WTC11 (cell line): ENCODE measurements around the gene FMO5. TPM values are rescaled to one million over a fixed set of nuclear protein-coding genes. Genes with fewer than 3 reads are reported as not detected.

Experiments used
- ATAC-seq: fragments of 200-7000 bp; cut with Tn5 transposase; 2 replicates; pipeline ENCODE4 v1.10.0; 2021; ENCODE audit warnings: mild to moderate bottlenecking, moderate library complexity
- CTCF ChIA-PET: fragments of 300-600 bp; sonication (Branson Sonifier 250); formaldehyde crosslinking; loops from one replicate; lab custom pipeline; 2021; ENCODE audit warnings: antibody characterized with exemption; lab: Charles Lee
- POLR2A ChIA-PET: fragments of 350-600 bp; sonication (Branson Sonifier 250); formaldehyde crosslinking; loops from one replicate; lab custom pipeline; 2021; ENCODE audit warnings: antibody characterized with exemption; lab: Charles Lee
- DNase-seq: peaks from one replicate; pipeline ENCODE4 v3.0.0; 2021; ENCODE audit warnings: low spot score
- H3K27ac Mint-ChIP-seq: 2 replicates; pipeline ENCODE4 v1.8.0; 2021; ENCODE audit warnings: mixed read lengths
- H3K27me3 Mint-ChIP-seq: 2 replicates; pipeline ENCODE4 v1.8.0; 2021; ENCODE audit warnings: low read depth, mild to moderate bottlenecking, moderate library complexity, mixed read lengths
- H3K36me3 Mint-ChIP-seq: 2 replicates; pipeline ENCODE4 v1.8.0; 2021; ENCODE audit warnings: mixed read lengths
- H3K4me1 Mint-ChIP-seq: 2 replicates; pipeline ENCODE4 v1.8.0; 2022; ENCODE audit warnings: mixed read lengths
- H3K4me3 Mint-ChIP-seq: 2 replicates; pipeline ENCODE4 v1.8.0; 2021; ENCODE audit warnings: mild to moderate bottlenecking, moderate library complexity, mixed read lengths
- H3K9me3 Mint-ChIP-seq: 2 replicates; pipeline ENCODE4 v1.8.0; 2021; ENCODE audit warnings: mixed read lengths
- E2F5 ChIP-seq: sonication (generic); formaldehyde crosslinking; IDR thresholded peaks from 2 replicates; pipeline ENCODE4 v1.8.1; 2022; ENCODE audit warnings: mild to moderate bottlenecking, moderate library complexity, missing genetic modification reagents
- EMX1 ChIP-seq: fragments of 250-450 bp; sonication (Bioruptor Pico); IDR thresholded peaks from 2 replicates; pipeline ENCODE4 v1.8.0; 2021; ENCODE audit warnings: mild to moderate bottlenecking
- FOXP1 ChIP-seq: sonication (generic); formaldehyde crosslinking; IDR thresholded peaks from 2 replicates; pipeline ENCODE4 v1.8.0; 2022; ENCODE audit warnings: missing genetic modification reagents, mild to moderate bottlenecking, moderate library complexity, borderline replicate concordance
- GABPB1 ChIP-seq: sonication (generic); formaldehyde crosslinking; IDR thresholded peaks from 2 replicates; pipeline ENCODE4 v1.8.1; 2023; ENCODE audit warnings: mild to moderate bottlenecking, missing genetic modification reagents
- JAZF1 ChIP-seq: fragments of 250-450 bp; sonication (Bioruptor Pico); IDR thresholded peaks from 2 replicates; pipeline ENCODE4 v1.9.0; 2021; ENCODE audit warnings: moderate library complexity, mild to moderate bottlenecking, inconsistent platforms
- MYBL2 ChIP-seq: sonication (generic); formaldehyde crosslinking; IDR thresholded peaks from 2 replicates; pipeline ENCODE4 v1.8.1; 2023; ENCODE audit warnings: mild to moderate bottlenecking, moderate library complexity, missing genetic modification reagents
- NR3C1 ChIP-seq: sonication (generic); formaldehyde crosslinking; conservative IDR thresholded peaks from 2 replicates; pipeline ENCODE4 v1.8.1; 2023; ENCODE audit warnings: low read depth, mild to moderate bottlenecking, missing genetic modification reagents
- STAT6 ChIP-seq: sonication (generic); formaldehyde crosslinking; conservative IDR thresholded peaks from 2 replicates; pipeline ENCODE4 v1.8.1; 2023; ENCODE audit warnings: mild to moderate bottlenecking, low read depth, missing genetic modification reagents, moderate library complexity
- TP53 ChIP-seq: sonication (generic); formaldehyde crosslinking; IDR thresholded peaks from 2 replicates; pipeline ENCODE4 v1.8.1; 2023; ENCODE audit warnings: mild to moderate bottlenecking, missing genetic modification reagents
- ZBTB43 ChIP-seq: sonication (generic); formaldehyde crosslinking; IDR thresholded peaks from 2 replicates; pipeline ENCODE4 v1.8.1; 2023; ENCODE audit warnings: mild to moderate bottlenecking, missing genetic modification reagents
- ZNF263 ChIP-seq: sonication (generic); formaldehyde crosslinking; IDR thresholded peaks from 2 replicates; pipeline ENCODE4 v1.8.1; 2022; ENCODE audit warnings: low read depth, mild to moderate bottlenecking, moderate library complexity, missing genetic modification reagents
- ZNF512 ChIP-seq: sonication (generic); formaldehyde crosslinking; IDR thresholded peaks from 2 replicates; pipeline ENCODE4 v1.8.1; 2022; ENCODE audit warnings: missing genetic modification reagents, borderline replicate concordance
- total RNA-seq: library from RNA; stranded (reverse); gene quantifications from 3 replicates; pipeline ENCODE4 v1.2.3, GENCODE V29; 2021
- TF ChIP-seq, protein P1 (sequence below): fragments of 250-450 bp; sonication (Bioruptor Pico); IDR thresholded peaks from 2 replicates; pipeline ENCODE4 v1.9.0; 2021; ENCODE audit warnings: mild to moderate bottlenecking
- TF ChIP-seq, protein P2 (sequence below): fragments of 250-450 bp; sonication (Bioruptor Pico); IDR thresholded peaks from 2 replicates; pipeline ENCODE4 v1.9.0; 2021; ENCODE audit warnings: mild to moderate bottlenecking

FMO5 gene
- total RNA-seq, 1 experiment from 2014 or later = 3.3 TPM

DNA sequence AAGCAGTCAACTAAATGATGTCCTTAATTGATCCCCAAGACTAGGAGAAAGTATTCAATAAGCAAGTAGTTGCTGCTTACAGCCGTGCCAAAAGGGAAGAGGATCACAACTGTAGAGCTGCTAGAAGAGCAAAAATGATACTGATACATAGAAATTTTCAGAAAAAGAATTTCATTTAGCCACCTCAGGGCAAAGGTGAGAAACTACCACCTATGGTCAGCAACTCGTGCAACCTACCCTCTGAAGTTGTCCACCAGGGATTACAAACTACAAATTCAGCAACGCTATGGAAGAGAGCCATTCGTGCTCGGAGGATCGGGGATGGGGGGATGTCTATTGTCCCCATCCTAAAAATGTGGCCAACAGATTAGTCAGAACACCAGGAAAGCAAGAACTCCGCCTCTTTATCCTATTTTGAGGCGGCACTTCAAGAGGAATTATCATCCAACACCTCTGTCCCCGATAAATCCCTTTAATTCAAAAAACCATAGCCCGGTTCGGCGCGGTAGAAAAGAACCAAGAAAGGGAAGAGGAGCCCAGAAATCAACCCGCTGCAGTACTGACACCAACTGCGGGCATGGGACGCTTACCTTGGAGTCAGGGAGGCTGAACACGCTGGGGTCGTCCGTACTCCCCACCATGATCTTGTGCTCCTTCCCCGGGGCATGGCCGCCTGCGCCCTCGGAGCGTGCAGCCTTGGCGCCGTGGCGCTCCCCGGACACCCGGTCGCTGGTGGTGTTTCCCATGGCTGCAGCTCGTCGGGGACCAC lies 53.6 kb downstream of the FMO5 start:
- ChIA-PET CTCF (interaction anchor here (0.6 to 5.3 kb wide), 2 partner anchors 18 to 71 kb away, joined by 3 to 67 read pairs; partner anchors contain the start of gene CHD1L), POLR2A (interaction anchor here (0.9 to 1.6 kb wide), 2 partner anchors 72 to 87 kb away, joined by 3 to 12 read pairs; no protein-coding TSS in a partner anchor)
- Mint-ChIP-seq H3K9me3 (no peaks in the 10 kb centered on the region), H3K4me3 (peak overlapping the region; percentile 95), H3K27me3 (no peaks in the 10 kb centered on the region), H3K36me3 (peaks cover 9% of the 10 kb centered on the region), H3K4me1 (peaks cover 47% of the 10 kb centered on the region), H3K27ac (peak overlapping the region; percentile 65)
- TF ChIP-seq MYBL2 (CRISPR knock-in tag) = peak; percentile 20; the same call in 1 of the 2 replicates
- TF ChIP-seq ZNF263 (CRISPR knock-in tag) = peak; percentile 93
- TF ChIP-seq GABPB1 (CRISPR knock-in tag) = no peak
- no peak for TF ChIP-seq FOXP1
- TF ChIP-seq STAT6 = no peak
- TF ChIP-seq EMX1 (CRISPR knock-in tag) = no peak
- TF ChIP-seq TP53 (CRISPR knock-in tag) = no peak
- TF ChIP-seq, protein P1, sequence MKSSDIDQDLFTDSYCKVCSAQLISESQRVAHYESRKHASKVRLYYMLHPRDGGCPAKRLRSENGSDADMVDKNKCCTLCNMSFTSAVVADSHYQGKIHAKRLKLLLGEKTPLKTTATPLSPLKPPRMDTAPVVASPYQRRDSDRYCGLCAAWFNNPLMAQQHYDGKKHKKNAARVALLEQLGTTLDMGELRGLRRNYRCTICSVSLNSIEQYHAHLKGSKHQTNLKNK = no peak
- TF ChIP-seq JAZF1 = no peak
- 0 out of 2 replicates have a peak, but pooled peaks have one; percentile 12 for TF ChIP-seq ZBTB43 (CRISPR knock-in tag)
- TF ChIP-seq, protein P2, sequence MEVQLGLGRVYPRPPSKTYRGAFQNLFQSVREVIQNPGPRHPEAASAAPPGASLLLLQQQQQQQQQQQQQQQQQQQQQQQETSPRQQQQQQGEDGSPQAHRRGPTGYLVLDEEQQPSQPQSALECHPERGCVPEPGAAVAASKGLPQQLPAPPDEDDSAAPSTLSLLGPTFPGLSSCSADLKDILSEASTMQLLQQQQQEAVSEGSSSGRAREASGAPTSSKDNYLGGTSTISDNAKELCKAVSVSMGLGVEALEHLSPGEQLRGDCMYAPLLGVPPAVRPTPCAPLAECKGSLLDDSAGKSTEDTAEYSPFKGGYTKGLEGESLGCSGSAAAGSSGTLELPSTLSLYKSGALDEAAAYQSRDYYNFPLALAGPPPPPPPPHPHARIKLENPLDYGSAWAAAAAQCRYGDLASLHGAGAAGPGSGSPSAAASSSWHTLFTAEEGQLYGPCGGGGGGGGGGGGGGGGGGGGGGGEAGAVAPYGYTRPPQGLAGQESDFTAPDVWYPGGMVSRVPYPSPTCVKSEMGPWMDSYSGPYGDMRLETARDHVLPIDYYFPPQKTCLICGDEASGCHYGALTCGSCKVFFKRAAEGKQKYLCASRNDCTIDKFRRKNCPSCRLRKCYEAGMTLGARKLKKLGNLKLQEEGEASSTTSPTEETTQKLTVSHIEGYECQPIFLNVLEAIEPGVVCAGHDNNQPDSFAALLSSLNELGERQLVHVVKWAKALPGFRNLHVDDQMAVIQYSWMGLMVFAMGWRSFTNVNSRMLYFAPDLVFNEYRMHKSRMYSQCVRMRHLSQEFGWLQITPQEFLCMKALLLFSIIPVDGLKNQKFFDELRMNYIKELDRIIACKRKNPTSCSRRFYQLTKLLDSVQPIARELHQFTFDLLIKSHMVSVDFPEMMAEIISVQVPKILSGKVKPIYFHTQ (CRISPR knock-in tag) = no peak
- no peak for TF ChIP-seq ZNF512 (CRISPR knock-in tag)
- no peak for TF ChIP-seq NR3C1 (CRISPR knock-in tag)
- TF ChIP-seq E2F5 (CRISPR knock-in tag) = no peak
- DNase-seq (no peak), ATAC-seq (no peak)
